Measurements from ENCODE around the gene HPN.
A peak's percentile ranks its signal among the peaks of the same experiment; 100 is the strongest.
"Not testable (repeated sequence)": the region's sequence is repeated elsewhere in the genome, so short reads cannot be mapped to it uniquely, and the experiment has no call there.

Gene HPN

GRCh38 chr19:35041548-35042055 is at the start of gene HPN:
Gene HPN (plus strand): TSS chr19:35041721. CDS start chr19:35042507, 786 bp downstream.
- no peak for DNase-seq

- not testable (repeated sequence) for DNase-seq
These were observed 48.9 kb upstream of the HPN start for GRCh38 chr19:34992582-34992981.

DNA sequence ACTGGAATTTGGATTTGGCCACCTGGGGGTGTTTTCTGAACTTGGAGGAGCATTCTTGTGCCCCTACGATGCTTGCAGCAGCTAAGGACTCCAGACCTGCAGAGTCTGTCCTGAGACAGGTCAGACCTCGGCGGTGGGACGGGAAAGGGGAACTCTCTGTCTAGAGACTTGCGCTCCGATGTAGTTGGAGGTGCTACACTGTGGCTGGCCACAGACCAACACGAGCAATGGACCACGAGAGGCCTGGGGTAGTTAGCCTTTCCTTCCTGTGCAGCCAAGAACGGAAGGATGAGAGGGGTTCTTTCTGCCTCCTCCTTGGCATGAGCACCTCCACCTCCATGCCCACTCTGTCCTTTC is 47.3 kb upstream of the HPN start:
- no peak for DNase-seq

- DNase-seq, result no peak
These were observed 46.6 kb upstream of the HPN start for GRCh38 chr19:34994643-34995541.

DNA sequence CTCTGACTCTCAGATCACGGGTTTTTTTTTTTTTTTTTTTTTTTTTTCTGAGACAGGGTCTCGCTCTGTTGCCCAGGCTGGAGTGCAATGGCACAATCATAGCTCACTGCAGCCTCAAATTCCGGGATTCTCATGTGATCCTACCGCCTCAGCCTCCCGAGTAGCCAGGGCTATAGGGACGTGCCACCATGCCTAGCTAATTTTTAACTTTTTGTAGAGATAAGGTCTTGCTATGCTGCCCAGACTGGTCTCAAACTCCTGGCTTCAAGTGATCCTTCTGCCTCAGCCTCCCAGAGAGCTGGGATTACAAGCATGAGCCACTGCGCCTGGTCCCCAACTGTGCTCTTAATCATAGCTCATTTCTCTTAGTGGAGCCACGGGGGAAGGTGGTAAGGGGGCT is 46.0 kb upstream of the HPN start:
- no peak for DNase-seq

GRCh38 chr19:34997071-34997617 is 44.4 kb upstream of the HPN start:
- no peak for DNase-seq

DNA sequence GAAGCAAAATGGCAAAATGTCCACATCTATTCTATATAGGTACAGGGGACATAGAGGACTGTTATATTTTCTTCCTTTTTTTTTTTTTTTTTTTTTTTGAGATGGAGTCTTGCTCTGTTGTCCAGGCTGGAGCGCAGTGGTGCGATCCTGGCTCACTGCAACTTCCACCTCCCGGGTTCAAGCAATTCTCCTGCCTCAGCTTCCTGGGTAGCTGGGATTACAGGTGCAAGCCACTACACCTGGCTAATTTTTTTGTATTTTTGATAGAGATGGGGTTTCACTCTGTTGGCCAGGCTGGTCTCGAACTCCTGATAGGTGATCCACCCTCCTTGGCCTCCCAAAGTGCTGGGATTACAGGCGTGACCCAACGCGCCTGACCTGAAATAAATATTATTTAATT is 43.3 kb upstream of the HPN start:
- DNase-seq, result not testable (repeated sequence)

DNA sequence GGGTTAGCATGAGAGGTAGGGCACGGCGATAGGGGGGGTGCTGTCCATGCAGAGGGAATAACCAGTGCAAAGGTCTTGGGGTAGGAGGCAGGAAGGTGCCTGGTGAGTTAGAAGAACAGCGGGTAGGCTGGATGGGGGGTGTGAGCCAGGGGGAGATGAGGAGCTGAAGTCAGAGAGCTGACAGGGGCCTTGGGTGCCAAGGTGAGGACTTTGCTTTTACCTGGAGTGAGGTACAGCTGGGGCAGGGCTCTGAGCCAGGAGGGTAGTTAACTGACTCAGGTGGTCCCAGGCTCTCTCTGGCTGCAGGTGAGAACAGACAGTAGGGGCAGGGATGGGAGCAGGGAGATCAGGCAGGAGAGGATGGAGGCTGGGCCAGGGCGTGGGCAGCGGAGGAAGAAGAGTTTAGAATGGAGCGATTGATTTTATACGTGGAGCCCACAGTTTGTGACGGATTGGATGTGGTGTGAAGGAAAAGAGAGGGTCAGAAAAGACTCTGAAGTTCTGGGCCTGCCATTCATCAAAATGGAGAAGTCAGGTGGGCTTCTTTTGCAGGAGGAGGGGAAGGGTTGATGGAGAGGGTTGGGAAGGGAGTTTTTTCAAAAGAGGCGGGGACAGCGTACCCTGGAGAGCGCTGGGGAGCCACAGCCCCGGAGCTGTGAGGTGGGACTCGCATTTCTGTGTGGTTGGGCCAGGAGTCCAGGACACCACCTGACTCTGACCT is 42.6 kb upstream of the HPN start:
- no peak for DNase-seq

GRCh38 chr19:34999498-35000337 is 41.8 kb upstream of the HPN start, which contains the start of gene GRAMD1A:
Gene GRAMD1A (plus strand): TSS chr19:35000323. CDS start chr19:35000479, 156 bp downstream.
- peak; percentile 43 for DNase-seq

GRCh38 chr19:35000338-35000646 is 41.2 kb upstream of the HPN start:
- no peak for DNase-seq

DNA sequence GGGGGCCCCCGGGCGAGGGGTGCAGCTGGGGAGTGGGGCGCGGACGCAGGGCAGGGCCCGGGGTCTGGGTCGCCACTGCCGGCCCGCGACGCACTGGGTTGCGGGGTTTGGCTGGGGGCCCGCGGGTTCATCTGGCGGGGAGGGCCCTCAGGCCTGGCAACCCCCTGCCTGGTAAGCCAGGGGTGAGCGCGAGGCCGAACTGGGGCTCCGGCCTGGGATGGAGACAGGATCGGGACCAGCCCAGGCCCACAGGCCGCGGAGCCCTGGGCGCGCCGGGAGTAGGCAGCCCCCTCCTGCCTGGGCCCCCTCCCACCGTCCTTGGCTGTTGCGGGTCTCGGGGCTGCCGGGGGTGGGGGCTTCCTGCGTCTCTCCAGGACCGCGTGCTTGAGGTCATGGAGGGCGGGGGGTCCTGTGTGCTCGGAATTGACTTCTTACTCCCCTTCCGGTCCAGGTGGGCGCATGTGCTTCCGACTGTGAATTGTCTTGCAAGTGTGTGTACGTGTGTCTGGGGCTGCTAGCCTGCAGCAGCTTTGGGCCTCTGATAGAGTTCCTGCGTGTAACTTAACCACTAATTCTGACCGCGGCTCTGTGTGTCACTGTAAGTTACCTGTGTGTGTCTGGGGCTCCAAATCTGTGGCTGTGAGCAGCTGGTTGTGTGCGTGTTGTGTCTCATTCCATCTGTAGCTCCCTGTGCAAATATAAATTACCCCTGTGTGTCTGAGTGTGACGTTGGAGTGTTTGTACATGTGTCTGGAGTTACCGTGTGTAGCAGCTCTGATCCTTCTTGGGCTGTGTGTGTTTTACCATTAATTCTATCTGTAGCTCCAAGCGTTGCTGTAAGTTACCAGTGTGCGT is 40.6 kb upstream of the HPN start:
- no peak for DNase-seq

DNA sequence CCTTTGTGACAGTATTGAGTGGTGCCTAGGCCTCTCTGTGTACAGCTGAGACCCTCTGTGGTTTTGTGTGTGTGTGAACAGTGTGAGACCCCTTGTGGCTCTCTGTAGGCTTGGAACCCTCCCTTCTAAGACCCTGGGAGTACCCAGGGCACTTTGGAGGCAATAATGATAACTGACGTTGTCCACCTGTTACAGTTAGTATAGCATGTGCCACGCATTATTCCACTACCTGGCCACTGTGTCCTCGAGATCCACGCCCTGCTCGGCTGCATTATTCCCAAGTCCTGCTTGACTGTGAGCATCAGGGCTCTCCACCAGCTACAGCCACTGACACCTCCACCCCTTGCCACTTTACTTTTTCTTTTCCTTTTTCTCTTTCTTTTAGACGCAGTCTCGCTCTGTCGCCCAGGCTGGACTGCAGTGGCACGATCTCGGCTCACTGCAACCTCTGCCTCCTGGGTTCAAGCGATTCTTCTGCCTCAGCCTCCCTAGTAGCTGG is 39.4 kb upstream of the HPN start:
- no peak for DNase-seq

GRCh38 chr19:35004517-35005255 is 36.8 kb upstream of the HPN start:
- DNase-seq, result no peak

GRCh38 chr19:35005256-35005977 is 36.1 kb upstream of the HPN start:
- DNase-seq, result no peak

- not testable (repeated sequence) for DNase-seq
These were observed 35.5 kb upstream of the HPN start for GRCh38 chr19:35006007-35006341.

GRCh38 chr19:35006342-35006998 is 35.1 kb upstream of the HPN start:
- no peak for DNase-seq

- no peak for DNase-seq
These were observed 34.5 kb upstream of the HPN start for GRCh38 chr19:35006999-35007365.

DNA sequence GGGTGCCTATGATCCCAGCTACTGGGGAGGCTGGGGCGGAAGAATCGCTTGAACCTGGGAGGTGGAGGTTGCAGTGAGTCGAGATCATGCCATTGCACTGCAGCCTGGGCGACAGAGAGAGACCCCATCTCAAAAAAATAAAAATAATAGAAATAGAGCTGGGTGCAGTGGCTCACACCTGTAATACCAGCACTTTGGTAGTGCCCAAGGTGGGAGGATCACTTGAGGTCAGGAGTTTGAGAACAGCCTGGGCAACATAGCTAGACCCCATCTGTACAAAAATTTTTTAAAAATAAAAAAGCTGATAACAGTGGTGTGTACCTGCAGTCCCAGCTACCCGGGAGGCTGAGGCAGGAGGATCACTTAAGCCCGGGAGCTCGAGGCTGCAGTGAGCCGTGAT is 34.1 kb upstream of the HPN start:
- not testable (repeated sequence) for DNase-seq

DNA sequence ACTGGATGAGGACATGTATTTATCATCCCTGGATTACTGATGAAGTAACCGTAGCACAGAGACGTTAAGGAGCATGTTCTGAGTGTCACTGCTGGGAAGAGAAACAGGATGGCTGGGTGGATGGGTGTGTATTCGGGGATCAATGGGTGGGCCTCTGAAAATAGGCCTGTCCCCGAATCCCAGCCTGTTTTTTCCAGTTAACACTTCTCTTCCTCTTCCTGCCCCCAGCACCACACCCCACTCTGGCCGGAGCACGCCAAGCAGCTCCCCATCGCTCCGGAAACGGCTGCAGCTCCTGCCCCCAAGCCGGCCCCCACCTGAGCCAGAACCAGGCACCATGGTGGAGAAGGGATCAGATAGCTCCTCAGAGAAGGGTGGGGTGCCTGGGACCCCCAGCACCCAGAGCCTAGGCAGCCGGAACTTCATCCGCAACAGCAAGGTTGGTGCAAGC is 32.6 kb upstream of the HPN start:
- DNase-seq, result no peak
